NCI-H1694 treated with DMSO at 0.1 percent for 48 hours (cell line): ENCODE measurements around the gene MAP3K13.
A peak's percentile ranks its signal among the peaks of the same experiment; 100 is the strongest.

Experiments
- DNase-seq: peaks from one replicate; lab custom pipeline; 2025; lab: John Stamatoyannopoulos, UW

The MAP3K13 gene, protein sequence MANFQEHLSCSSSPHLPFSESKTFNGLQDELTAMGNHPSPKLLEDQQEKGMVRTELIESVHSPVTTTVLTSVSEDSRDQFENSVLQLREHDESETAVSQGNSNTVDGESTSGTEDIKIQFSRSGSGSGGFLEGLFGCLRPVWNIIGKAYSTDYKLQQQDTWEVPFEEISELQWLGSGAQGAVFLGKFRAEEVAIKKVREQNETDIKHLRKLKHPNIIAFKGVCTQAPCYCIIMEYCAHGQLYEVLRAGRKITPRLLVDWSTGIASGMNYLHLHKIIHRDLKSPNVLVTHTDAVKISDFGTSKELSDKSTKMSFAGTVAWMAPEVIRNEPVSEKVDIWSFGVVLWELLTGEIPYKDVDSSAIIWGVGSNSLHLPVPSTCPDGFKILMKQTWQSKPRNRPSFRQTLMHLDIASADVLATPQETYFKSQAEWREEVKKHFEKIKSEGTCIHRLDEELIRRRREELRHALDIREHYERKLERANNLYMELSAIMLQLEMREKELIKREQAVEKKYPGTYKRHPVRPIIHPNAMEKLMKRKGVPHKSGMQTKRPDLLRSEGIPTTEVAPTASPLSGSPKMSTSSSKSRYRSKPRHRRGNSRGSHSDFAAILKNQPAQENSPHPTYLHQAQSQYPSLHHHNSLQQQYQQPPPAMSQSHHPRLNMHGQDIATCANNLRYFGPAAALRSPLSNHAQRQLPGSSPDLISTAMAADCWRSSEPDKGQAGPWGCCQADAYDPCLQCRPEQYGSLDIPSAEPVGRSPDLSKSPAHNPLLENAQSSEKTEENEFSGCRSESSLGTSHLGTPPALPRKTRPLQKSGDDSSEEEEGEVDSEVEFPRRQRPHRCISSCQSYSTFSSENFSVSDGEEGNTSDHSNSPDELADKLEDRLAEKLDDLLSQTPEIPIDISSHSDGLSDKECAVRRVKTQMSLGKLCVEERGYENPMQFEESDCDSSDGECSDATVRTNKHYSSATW

GRCh38 chr3:185362850-185363661 lies at the start of gene MAP3K13:
Gene MAP3K13 (plus strand): TSS chr3:185363136. CDS start chr3:185428582, 65,446 bp downstream.
- peak; percentile 95 for DNase-seq

- no peak for DNase-seq
Observed at GRCh38 chr3:185313693-185314246, 49.2 kb upstream of the MAP3K13 start.

GRCh38 chr3:185316740-185317412 lies 46.1 kb upstream of the MAP3K13 start:
- no peak for DNase-seq

DNA sequence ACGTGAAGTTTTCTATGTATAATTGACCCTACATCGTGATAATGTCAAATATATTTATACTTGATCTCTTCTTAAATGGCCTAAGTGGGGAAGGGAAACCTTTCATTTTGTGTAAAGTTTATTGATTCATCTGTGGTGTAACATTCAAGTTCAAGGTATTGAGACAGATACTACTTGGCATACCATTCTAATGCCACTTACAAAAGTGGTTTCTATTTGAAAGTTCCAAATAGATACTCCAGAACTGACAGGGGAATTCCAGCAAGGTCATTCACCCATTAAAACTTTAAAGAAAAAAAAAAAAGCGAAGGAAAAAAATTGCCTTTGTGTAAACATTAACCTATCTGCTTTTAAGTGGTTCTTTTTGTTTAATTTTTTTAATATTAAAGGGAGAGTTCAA lies 45.3 kb upstream of the MAP3K13 start:
- DNase-seq: no peak

- DNase-seq: no peak
Observed at GRCh38 chr3:185318141-185318540, 44.8 kb upstream of the MAP3K13 start.

DNA sequence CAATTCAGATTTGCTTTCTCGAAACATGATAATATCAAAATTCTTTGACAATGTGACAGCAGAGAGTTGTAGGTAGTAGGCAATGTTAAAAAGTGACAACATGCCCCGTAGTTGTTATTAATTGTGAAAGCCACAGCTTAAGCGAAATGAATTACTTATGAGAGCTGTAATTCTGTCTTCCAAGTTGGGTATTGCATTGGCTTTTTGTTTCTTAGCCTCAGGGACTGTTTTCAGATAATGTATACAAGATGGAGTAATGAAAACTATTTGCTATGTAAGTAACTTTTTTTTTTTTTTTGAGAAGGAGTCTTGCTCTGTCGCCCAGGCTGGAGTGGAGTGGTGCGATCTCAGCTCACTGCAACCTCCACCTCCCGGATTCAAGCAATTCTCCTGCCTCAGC lies 43.1 kb upstream of the MAP3K13 start:
- no peak for DNase-seq

GRCh38 chr3:185320949-185321348 lies 42.0 kb upstream of the MAP3K13 start:
- no peak for DNase-seq

DNA sequence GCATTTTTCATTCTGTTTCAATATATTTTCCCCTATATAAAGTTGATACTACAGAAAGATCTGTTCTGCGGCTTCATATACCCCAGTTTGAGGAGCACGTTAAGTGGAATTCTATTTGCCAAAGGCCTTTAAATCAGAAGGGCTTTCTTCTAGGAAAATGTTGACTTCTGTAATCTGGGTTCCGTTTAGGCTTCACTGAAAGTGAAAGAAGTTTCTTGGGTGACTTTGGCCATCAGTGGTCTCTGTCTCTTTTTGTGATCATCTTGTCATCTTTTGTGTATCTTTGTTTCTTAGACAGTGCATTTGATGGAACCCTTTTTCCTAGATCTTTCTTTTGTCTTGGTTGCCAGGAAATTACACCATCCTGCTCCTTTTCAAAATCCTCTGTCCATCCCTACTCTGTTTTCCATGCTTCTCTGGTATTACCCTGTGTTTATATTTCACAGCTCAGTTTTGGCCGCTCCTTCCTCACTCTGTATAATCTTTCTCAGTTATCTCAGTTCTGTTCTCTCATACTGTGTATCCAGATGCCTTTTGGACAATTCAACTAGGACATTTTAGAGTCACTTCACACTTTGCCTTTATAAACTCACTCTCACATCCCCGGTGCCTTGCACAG lies 40.7 kb upstream of the MAP3K13 start:
- DNase-seq: no peak

- DNase-seq: no peak
Observed at GRCh38 chr3:185325946-185326791, 36.8 kb upstream of the MAP3K13 start.

- DNase-seq: no peak
Observed at GRCh38 chr3:185327062-185327461, 35.9 kb upstream of the MAP3K13 start.

GRCh38 chr3:185328324-185329004 lies 34.5 kb upstream of the MAP3K13 start:
- DNase-seq: no peak

DNA sequence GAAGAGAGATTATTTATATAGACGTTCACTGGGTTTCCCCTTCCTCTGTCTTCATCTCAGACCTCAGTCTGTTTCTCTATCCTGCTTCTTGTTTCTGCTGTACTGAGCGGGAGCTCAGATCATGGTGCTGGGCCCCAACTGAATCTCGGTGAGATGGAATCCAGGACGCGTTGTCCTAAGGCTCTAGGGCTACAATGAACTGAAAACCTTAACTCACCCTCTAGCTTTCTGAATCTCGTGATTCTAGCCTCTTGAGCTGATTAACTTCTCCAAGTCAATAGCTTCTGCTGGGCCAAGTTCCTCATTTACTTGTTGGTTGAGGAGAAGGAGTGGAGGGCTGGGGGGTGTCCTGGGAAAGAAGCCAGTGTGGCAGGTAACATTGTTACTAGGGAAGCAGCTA lies 32.7 kb upstream of the MAP3K13 start:
- no peak for DNase-seq

GRCh38 chr3:185330644-185331043 lies 32.3 kb upstream of the MAP3K13 start:
- DNase-seq: no peak

GRCh38 chr3:185332026-185332735 lies 30.8 kb upstream of the MAP3K13 start:
- peak; percentile 4 for DNase-seq

GRCh38 chr3:185335799-185336198 lies 27.1 kb upstream of the MAP3K13 start:
- no peak for DNase-seq

DNA sequence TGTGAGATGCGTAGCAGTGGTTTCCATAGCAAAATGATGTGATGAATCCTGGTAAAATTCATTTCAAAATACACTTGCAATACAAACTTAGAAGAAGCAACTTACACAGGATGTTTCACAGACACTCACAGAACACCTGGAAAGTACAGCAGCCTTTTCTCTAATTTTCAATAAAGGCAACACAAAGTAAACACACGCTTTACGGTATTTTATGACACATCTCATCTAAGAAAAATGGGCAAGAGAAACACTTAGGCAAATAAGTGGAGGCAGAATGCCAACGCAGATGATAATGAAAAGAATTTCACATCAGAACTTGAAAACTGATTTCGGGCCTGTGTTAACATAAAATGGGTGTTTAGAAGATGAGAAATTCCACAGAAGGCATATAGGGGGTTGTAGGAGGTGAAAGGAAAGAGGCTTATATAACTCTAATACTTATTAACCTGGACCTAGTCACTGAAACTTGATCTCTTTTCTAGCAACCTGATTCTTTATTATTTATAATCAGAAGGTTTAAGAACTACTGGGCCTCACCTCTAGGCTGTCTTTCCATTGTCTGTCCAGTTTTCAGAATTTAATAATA lies 25.6 kb upstream of the MAP3K13 start:
- no peak for DNase-seq

DNA sequence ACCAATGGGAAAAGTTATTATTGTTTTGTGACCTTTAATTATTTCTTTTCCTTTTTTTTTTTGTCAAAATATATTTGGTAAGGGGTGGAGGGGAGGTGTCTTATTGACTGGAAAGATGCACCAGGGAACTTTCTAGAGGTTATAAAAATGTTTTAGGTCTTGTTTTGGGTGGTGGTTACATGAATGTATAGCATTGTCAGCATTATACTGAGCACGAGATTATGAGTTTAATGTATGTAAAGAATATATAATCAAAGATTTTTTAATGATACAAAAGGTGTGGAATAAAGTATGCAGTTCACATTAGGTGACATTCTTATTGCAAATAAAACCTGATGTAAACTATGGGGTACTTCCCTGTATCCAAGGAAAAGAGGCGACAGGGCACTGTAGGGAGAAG lies 23.0 kb upstream of the MAP3K13 start:
- no peak for DNase-seq

DNA sequence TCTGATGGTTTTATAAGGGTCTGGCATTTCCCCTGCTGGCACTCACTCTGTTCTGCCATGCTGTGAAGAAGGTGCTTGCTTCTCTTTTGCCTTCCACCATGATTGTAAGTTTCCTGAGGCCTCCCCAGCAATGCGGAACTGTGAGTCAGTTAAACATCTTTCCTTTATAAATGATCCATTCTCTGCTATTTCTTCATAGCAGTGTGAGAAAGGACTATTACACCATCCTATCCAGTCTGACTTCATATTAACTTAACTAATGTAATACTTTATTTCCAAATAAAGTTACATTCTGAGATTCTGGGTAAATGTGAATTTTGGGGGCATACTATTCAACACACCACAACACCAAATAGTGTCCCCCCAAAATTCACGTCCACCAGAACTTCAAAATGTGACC lies 22.2 kb upstream of the MAP3K13 start:
- no peak for DNase-seq
